HepG2 (cell line): ENCODE measurements around the gene UCKL1. TPM values are rescaled to one million over a fixed set of nuclear protein-coding genes. Genes with fewer than 3 reads are reported as not detected.

Experiments
- BRD4 ChIP-seq: sonication (generic); formaldehyde crosslinking; IDR thresholded peaks from 2 replicates; pipeline ENCODE4 v1.4.0; 2020; ENCODE audit warnings: missing genetic modification reagents
- CHD2 ChIP-seq: IDR thresholded peaks from 2 replicates; pipeline ENCODE4 v1.6.1; 2011; ENCODE audit warnings: low read depth, low read length, improper control_type of control experiment
- FOXP1 ChIP-seq, 2 experiments: fragments of 450-650 bp in 1 of 2; IDR thresholded peaks; 2 replicates each; pipeline ENCODE4 v1.6.1; 2017 to 2018; ENCODE audit warnings: antibody characterized with exemption in 1 of 2
- GATAD1 ChIP-seq: IDR thresholded peaks from 2 replicates; pipeline ENCODE4 v1.6.1; 2016; ENCODE audit warnings: missing genetic modification reagents, missing compliant biosample characterization
- GFI1 ChIP-seq: sonication (generic); formaldehyde crosslinking; IDR thresholded peaks from 2 replicates; pipeline ENCODE4 v1.5.0; 2020; ENCODE audit warnings: missing genetic modification reagents, mild to moderate bottlenecking, borderline replicate concordance
- PCBP2 ChIP-seq: fragments of 200-400 bp; formaldehyde crosslinking; optimal IDR thresholded peaks from 2 replicates; pipeline ENCODE3; 2018; ENCODE audit warnings: low read length, low read depth; ENCODE audit not compliant: poor library complexity, severe bottlenecking
- RFXAP ChIP-seq: sonication (generic); formaldehyde crosslinking; IDR thresholded peaks from 2 replicates; pipeline ENCODE4 v1.4.0; 2020; ENCODE audit warnings: missing genetic modification reagents, borderline replicate concordance
- SYNCRIP ChIP-seq: fragments of 200-400 bp; formaldehyde crosslinking; IDR thresholded peaks from 2 replicates; pipeline ENCODE4 v1.6.1; 2018; ENCODE audit warnings: mild to moderate bottlenecking, low read depth, low read length; ENCODE audit not compliant: insufficient read depth
- ZBTB3 ChIP-seq: sonication (generic); formaldehyde crosslinking; IDR thresholded peaks from 2 replicates; pipeline ENCODE4 v1.4.0; 2020; ENCODE audit warnings: low read depth, mild to moderate bottlenecking, moderate library complexity, missing genetic modification reagents, borderline replicate concordance
- ZNF263 ChIP-seq: sonication (generic); formaldehyde crosslinking; IDR thresholded peaks from 2 replicates; pipeline ENCODE4 v1.4.0; 2020; ENCODE audit warnings: missing genetic modification reagents
- ZNF451 ChIP-seq: sonication (generic); formaldehyde crosslinking; IDR thresholded peaks from 2 replicates; pipeline ENCODE4 v1.5.0; 2020; ENCODE audit warnings: mild to moderate bottlenecking, missing genetic modification reagents
- ZNF792 ChIP-seq: IDR thresholded peaks from 2 replicates; pipeline ENCODE4 v1.6.1; 2016
- polyA plus RNA-seq, 8 experiments: library from polyadenylated mRNA; depleted of rRNA in 3 of 8; stranded (reverse) in 7 of 8; unstranded in 1 of 8; fragments of >200 nt; fragmentation: Illumina TruSeq in 4 of 8; extraction: Trizol in 4 of 8; gene quantifications; 2 replicates each; pipeline versions ENCODE4 v1.2.1 to v1.2.3, GENCODE V29; 2011 to 2016; ENCODE audit warnings: low read depth in 4 of 8, missing spikeins in 1 of 8, mixed read lengths in 1 of 8; ENCODE audit not compliant: insufficient read depth in 1 of 8
- total RNA-seq, 5 experiments: library from RNA; depleted of rRNA; stranded (reverse); fragments of >200 nt; fragmentation: Illumina TruSeq; extraction: Trizol; gene quantifications; 2 replicates each; pipeline ENCODE4 v1.2.3, GENCODE V29; 2016; ENCODE audit warnings: low read depth in 1 of 5
- TF ChIP-seq, protein P1 (sequence below): sonication (generic); formaldehyde crosslinking; IDR thresholded peaks from 2 replicates; pipeline ENCODE4 v1.8.0; 2022; ENCODE audit warnings: mild to moderate bottlenecking, missing genetic modification reagents, borderline replicate concordance
- TF ChIP-seq, protein P2 (sequence below): sonication (generic); formaldehyde crosslinking; IDR thresholded peaks from 2 replicates; pipeline ENCODE4 v1.4.0; 2020; ENCODE audit warnings: missing genetic modification reagents, mild to moderate bottlenecking, borderline replicate concordance
- TF ChIP-seq, protein P3 (sequence below): IDR thresholded peaks from 2 replicates; pipeline ENCODE4 v1.6.1; 2012; ENCODE audit warnings: low read depth, low read length, improper control_type of control experiment
- TF ChIP-seq, protein P4 (sequence below): sonication (generic); formaldehyde crosslinking; IDR thresholded peaks from 2 replicates; pipeline ENCODE4 v1.4.0; 2020; ENCODE audit warnings: missing genetic modification reagents
- TF ChIP-seq, protein P5 (sequence below): sonication (generic); formaldehyde crosslinking; IDR thresholded peaks from 2 replicates; pipeline ENCODE4 v1.4.0; 2020; ENCODE audit warnings: mild to moderate bottlenecking, missing genetic modification reagents
- TF ChIP-seq, protein P6 (sequence below): conservative IDR thresholded peaks from 2 replicates; pipeline ENCODE4 v1.6.1; 2018; ENCODE audit warnings: missing genetic modification reagents

The UCKL1 gene
- total and polyA plus RNA-seq, 2 of the 13 experiments (the other 11 are each of a cell fraction or from before 2014, with no cell fraction given), result 50.2 to 126 TPM

DNA sequence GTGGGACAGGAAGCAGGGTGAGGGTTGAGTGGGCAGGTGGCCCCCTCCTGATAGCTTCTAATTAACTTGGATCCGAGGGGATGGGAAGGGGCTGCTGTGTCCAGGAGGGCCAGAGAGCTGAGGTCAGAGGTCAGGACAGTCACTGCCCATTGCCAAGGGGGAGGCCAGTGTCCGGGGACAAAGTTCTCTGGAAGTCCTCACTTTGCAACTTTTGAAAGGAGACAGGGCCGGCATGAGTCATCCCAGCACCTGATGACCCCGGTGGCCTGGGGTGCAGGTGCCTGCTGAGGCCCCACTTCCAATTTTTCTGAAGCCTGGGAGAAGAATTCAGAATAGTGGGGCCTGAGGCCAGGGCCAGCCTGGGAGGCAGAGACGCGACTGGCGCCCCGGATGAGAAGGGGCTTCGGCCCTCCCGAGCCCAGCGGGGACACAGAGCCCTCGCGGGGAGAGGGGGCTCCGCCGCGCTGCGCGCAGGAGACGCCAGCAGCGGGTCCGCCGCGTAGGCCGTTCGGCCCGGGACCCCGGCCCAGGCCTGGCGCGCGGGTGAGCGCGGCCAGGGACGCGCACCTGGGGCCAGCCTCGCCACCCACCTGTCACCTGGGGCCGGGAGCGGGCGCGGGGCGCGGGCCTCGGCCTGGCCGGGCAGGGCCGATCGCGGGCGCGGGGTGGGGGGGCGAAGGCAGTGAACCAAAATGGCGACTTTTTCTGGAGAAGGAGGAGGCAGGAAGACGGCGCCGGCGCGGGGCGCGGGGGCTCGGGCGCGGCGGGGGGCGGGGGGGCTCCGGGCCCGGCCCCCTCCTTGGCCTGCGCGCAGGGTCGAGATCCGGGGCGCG is 12.9 kb upstream of the UCKL1 start (continued):
- TF ChIP-seq, protein P1, sequence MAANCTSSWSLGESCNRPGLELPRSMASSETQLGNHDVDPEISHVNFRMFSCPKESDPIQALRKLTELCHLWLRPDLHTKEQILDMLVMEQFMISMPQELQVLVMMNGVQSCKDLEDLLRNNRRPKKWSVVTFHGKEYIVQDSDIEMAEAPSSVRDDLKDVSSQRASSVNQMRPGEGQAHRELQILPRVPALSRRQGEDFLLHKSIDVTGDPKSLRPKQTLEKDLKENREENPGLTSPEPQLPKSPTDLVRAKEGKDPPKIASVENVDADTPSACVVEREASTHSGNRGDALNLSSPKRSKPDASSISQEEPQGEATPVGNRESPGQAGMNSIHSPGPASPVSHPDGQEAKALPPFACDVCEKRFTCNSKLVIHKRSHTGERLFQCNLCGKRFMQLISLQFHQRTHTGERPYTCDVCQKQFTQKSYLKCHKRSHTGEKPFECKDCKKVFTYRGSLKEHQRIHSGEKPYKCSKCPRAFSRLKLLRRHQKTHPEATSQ (CRISPR knock-in tag), result no peak
- TF ChIP-seq CHD2, result no peak
- TF ChIP-seq ZNF792 (CRISPR knock-in tag), result peak; percentile 74; the same call in 1 of the 2 replicates
- TF ChIP-seq GFI1 (CRISPR knock-in tag), result no peak; the same call in 1 of the 2 replicates
- TF ChIP-seq, protein P2, sequence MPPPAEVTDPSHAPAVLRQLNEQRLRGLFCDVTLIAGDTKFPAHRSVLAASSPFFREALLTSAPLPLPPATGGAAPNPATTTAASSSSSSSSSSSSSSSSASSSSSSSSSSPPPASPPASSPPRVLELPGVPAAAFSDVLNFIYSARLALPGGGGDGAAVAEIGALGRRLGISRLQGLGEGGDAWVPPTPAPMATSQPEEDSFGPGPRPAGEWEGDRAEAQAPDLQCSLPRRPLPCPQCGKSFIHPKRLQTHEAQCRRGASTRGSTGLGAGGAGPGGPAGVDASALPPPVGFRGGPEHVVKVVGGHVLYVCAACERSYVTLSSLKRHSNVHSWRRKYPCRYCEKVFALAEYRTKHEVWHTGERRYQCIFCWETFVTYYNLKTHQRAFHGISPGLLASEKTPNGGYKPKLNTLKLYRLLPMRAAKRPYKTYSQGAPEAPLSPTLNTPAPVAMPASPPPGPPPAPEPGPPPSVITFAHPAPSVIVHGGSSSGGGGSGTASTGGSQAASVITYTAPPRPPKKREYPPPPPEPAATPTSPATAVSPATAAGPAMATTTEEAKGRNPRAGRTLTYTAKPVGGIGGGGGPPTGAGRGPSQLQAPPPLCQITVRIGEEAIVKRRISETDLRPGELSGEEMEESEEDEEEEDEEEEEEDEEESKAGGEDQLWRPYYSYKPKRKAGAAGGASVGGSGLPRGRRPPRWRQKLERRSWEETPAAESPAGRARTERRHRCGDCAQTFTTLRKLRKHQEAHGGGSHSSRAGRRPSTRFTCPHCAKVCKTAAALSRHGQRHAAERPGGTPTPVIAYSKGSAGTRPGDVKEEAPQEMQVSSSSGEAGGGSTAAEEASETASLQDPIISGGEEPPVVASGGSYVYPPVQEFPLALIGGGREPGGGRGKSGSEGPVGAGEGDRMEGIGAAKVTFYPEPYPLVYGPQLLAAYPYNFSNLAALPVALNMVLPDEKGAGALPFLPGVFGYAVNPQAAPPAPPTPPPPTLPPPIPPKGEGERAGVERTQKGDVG (CRISPR knock-in tag), result peak; percentile 96
- TF ChIP-seq, protein P3, sequence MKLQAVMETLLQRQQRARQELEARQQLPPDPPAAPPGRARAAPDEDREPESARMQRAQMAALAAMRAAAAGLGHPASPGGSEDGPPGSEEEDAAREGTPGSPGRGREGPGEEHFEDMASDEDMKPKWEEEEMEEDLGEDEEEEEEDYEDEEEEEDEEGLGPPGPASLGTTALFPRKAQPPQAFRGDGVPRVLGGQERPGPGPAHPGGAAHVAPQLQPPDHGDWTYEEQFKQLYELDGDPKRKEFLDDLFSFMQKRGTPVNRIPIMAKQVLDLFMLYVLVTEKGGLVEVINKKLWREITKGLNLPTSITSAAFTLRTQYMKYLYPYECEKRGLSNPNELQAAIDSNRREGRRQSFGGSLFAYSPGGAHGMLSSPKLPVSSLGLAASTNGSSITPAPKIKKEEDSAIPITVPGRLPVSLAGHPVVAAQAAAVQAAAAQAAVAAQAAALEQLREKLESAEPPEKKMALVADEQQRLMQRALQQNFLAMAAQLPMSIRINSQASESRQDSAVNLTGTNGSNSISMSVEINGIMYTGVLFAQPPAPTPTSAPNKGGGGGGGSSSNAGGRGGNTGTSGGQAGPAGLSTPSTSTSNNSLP, result no peak
- 0 out of 2 replicates have a peak, but pooled peaks have one; percentile 53 for TF ChIP-seq ZNF451 (CRISPR knock-in tag)
- peak; percentile 60 for TF ChIP-seq ZNF263 (CRISPR knock-in tag)
- TF ChIP-seq, protein P4, sequence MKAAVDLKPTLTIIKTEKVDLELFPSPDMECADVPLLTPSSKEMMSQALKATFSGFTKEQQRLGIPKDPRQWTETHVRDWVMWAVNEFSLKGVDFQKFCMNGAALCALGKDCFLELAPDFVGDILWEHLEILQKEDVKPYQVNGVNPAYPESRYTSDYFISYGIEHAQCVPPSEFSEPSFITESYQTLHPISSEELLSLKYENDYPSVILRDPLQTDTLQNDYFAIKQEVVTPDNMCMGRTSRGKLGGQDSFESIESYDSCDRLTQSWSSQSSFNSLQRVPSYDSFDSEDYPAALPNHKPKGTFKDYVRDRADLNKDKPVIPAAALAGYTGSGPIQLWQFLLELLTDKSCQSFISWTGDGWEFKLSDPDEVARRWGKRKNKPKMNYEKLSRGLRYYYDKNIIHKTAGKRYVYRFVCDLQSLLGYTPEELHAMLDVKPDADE (CRISPR knock-in tag), result peak; percentile 19; the same call in 1 of the 2 replicates
- TF ChIP-seq SYNCRIP, result no peak
- TF ChIP-seq BRD4 (CRISPR knock-in tag), result 0 out of 2 replicates have a peak, but pooled peaks have one; percentile 36
- TF ChIP-seq, protein P5, sequence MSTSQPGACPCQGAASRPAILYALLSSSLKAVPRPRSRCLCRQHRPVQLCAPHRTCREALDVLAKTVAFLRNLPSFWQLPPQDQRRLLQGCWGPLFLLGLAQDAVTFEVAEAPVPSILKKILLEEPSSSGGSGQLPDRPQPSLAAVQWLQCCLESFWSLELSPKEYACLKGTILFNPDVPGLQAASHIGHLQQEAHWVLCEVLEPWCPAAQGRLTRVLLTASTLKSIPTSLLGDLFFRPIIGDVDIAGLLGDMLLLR (CRISPR knock-in tag), result no peak
- TF ChIP-seq RFXAP (CRISPR knock-in tag), result peak; percentile 63; the same call in 1 of the 2 replicates
- TF ChIP-seq ZBTB3 (CRISPR knock-in tag), result peak; percentile 54; the same call in 1 of the 2 replicates
- TF ChIP-seq PCBP2, result no peak
- TF ChIP-seq, protein P6, sequence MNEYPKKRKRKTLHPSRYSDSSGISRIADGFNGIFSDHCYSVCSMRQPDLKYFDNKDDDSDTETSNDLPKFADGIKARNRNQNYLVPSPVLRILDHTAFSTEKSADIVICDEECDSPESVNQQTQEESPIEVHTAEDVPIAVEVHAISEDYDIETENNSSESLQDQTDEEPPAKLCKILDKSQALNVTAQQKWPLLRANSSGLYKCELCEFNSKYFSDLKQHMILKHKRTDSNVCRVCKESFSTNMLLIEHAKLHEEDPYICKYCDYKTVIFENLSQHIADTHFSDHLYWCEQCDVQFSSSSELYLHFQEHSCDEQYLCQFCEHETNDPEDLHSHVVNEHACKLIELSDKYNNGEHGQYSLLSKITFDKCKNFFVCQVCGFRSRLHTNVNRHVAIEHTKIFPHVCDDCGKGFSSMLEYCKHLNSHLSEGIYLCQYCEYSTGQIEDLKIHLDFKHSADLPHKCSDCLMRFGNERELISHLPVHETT, result no peak; the same call in 1 of the 2 replicates
- TF ChIP-seq FOXP1 (IDR thresholded peaks at IDR 0.05), result no peak
- TF ChIP-seq FOXP1 (CRISPR knock-in tag; IDR thresholded peaks at IDR 0.05), result 0 out of 2 replicates have a peak, but pooled peaks have one; percentile 28
- TF ChIP-seq GATAD1, result peak; percentile 47; the same call in 1 of the 2 replicates
